ENCODE data around the gene TUBG1. TPM values are rescaled to one million over a fixed set of nuclear protein-coding genes. Genes with fewer than 3 reads are reported as not detected.
"Not testable (repeated sequence)": the region's sequence is repeated elsewhere in the genome, so short reads cannot be mapped to it uniquely, and the experiment has no call there.

Gene TUBG1
- polyA plus RNA-seq, 2 of the 4 experiments (the other 2 are of a cell fraction), result 73.3 to 156 TPM

DNA sequence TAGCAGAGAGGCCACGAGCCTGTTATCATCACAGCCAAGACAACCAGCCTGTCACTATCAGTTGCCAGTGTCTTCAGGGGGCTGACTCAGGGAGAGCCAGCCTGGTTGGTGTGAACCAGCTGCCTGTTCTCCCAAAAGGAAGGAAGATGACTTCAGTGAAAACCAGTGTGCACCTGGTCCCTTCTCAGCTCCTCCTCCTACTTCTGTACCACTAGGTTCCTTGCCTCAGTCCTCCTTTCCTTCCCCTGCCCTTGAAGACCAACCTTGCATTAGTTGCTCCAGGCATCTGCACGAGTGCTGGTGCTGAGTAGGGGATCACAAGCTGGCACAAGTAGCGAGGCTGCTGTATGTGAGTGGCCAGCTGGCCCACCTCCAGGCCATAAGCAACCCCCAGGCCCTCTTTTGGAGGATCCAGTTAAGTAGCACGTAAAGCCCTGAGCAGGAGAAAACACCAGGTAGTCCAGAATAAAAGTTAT, 8.5 kb downstream of the TUBG1 start:
- 57% methylated on average over 4 of the region's 4 CpGs for WGBS (ENCODE audit: missing lambda C conversion rate)
- TF ChIP-seq GATA3 (IDR thresholded peaks at IDR 0.05; ENCODE audit: borderline replicate concordance) (no peak), PHF8 (IDR thresholded peaks at IDR 0.05; ENCODE audit: borderline replicate concordance, low read depth) (no peak), KDM1A (IDR thresholded peaks at IDR 0.05; ENCODE audit: low read depth) (no peak), RCOR1 (IDR thresholded peaks at IDR 0.05; ENCODE audit: low read depth, low read length) (no peak), EP300 (IDR thresholded peaks at IDR 0.05) (no peak), ZC3H11A (IDR thresholded peaks at IDR 0.05) (no peak), FOXS1 (CRISPR knock-in tag; IDR thresholded peaks at IDR 0.05) (no peak), JUNB (IDR thresholded peaks at IDR 0.05) (no peak), CBX8 (IDR thresholded peaks at IDR 0.05) (no peak), HOXB13 (CRISPR knock-in tag; IDR thresholded peaks at IDR 0.05; ENCODE audit: low read depth) (no peak), ZNF302 (CRISPR knock-in tag; IDR thresholded peaks at IDR 0.05) (no peak), CHD2 (IDR thresholded peaks at IDR 0.05; ENCODE audit: low read length, partially characterized antibody) (no peak), TFCP2L1 (CRISPR knock-in tag; IDR thresholded peaks at IDR 0.05) (no peak)
- TF ChIP-seq, protein P1, sequence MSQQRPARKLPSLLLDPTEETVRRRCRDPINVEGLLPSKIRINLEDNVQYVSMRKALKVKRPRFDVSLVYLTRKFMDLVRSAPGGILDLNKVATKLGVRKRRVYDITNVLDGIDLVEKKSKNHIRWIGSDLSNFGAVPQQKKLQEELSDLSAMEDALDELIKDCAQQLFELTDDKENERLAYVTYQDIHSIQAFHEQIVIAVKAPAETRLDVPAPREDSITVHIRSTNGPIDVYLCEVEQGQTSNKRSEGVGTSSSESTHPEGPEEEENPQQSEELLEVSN (IDR thresholded peaks at IDR 0.05; ENCODE audit: borderline replicate concordance, low read depth), result no peak
- TF ChIP-seq, protein P2, sequence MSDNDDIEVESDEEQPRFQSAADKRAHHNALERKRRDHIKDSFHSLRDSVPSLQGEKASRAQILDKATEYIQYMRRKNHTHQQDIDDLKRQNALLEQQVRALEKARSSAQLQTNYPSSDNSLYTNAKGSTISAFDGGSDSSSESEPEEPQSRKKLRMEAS (IDR thresholded peaks at IDR 0.05), result no peak
- TF ChIP-seq, protein P3, sequence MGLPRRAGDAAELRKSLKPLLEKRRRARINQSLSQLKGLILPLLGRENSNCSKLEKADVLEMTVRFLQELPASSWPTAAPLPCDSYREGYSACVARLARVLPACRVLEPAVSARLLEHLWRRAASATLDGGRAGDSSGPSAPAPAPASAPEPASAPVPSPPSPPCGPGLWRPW (IDR thresholded peaks at IDR 0.05), result no peak
- TF ChIP-seq, protein P4, sequence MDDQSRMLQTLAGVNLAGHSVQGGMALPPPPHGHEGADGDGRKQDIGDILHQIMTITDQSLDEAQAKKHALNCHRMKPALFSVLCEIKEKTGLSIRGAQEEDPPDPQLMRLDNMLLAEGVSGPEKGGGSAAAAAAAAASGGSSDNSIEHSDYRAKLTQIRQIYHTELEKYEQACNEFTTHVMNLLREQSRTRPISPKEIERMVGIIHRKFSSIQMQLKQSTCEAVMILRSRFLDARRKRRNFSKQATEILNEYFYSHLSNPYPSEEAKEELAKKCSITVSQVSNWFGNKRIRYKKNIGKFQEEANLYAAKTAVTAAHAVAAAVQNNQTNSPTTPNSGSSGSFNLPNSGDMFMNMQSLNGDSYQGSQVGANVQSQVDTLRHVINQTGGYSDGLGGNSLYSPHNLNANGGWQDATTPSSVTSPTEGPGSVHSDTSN (IDR thresholded peaks at IDR 0.05), result no peak
- TF ChIP-seq, protein P5, sequence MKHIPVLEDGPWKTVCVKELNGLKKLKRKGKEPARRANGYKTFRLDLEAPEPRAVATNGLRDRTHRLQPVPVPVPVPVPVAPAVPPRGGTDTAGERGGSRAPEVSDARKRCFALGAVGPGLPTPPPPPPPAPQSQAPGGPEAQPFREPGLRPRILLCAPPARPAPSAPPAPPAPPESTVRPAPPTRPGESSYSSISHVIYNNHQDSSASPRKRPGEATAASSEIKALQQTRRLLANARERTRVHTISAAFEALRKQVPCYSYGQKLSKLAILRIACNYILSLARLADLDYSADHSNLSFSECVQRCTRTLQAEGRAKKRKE (CRISPR knock-in tag; IDR thresholded peaks at IDR 0.05; ENCODE audit: low read depth), result no peak
- CTCF ChIA-PET, result interaction anchor here (0.6 to 7.7 kb wide), 29 partner anchors 9 to 396 kb away, joined by 3 to 75 read pairs (median 6); partner anchors contain the start of genes CCR10, PLEKHH3, PSMC3IP and RAMP2
- DNase-seq (ENCODE audit: low read depth in 1 of 2, low spot score in 1 of 2) (no peak), FAIRE-seq (no peak), ATAC-seq (peak; percentile 19 to 28; a peak in 5 of 6 replicates)
- peaks cover 13% of the 10 kb centered on the region for H3K4me1 ChIP-seq
- no peak overlapping the region for H3K27ac ChIP-seq
- H3K9me3 ChIP-seq, result no peaks in the 10 kb centered on the region
- no peak overlapping the region for H3K4me2 ChIP-seq
- POLR2A ChIA-PET, result interaction anchor here (0.8 to 1.5 kb wide), 7 partner anchors 9 to 206 kb away, joined by 3 to 21 read pairs (median 4); partner anchors contain the start of genes BECN1, RETREG3, TUBG1 and TUBG2
- no peak overlapping the region for H3K4me3 ChIP-seq

DNA sequence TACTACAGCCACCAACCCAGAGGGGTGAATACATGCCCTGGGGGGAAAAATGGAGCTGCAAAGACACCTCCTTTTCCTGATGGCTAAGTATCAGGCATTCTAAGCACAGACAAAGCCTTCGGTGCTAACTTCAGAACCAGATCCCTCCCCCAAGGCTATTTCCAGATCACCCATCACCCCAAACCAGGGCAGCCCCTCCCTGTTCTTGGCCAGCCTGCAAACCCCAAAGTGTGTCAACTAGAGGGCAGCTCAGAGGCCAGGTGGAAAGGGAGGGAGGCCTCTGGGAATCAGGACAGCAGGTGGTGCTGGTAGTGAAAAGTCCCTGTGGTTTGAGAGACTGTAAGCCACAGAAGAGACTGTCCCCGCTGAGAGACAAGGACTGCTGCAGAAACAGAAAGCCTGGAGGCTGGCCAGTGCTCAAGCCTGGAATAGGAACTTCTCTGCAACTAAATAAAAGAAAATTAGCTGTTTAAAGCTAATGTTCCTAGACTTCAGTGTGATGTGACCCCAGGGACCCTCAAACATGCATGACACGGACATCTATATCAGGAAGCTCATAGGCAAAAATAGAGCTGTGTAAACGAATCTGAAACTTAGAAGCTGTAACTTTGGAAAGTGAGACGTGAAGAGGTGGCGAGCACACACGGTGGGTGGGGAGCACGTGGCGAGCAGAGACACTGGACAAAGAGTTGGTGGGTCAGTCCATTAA, 9.1 kb downstream of the TUBG1 start:
- no peak overlapping the region for H3K4me3 ChIP-seq
- CTCF ChIA-PET, result interaction anchor here (0.6 to 7.7 kb wide), 27 partner anchors 10 to 396 kb away, joined by 3 to 75 read pairs (median 6); partner anchors contain the start of genes CCR10, PLEKHH3, PSMC3IP and RAMP2
- H3K4me1 ChIP-seq, result peaks cover 16% of the 10 kb centered on the region
- H3K27ac ChIP-seq, result no peak overlapping the region
- ATAC-seq, result peak; percentile 83 to 85
- H3K9me3 ChIP-seq, result no peaks in the 10 kb centered on the region
- no peak for FAIRE-seq
- POLR2A ChIA-PET, result interaction anchor here (0.8 to 1.5 kb wide), 7 partner anchors 9 to 206 kb away, joined by 3 to 21 read pairs (median 4); partner anchors contain the start of genes BECN1, RETREG3, TUBG1 and TUBG2
- 70% methylated on average over 9 of the region's 9 CpGs for WGBS (ENCODE audit: missing lambda C conversion rate)
- TF ChIP-seq SMC3 (IDR thresholded peaks at IDR 0.05) (peak; percentile 58), CBX8 (IDR thresholded peaks at IDR 0.05) (no peak), RAD21 (conservative IDR thresholded peaks at IDR 0.05 in 1 of 2, IDR thresholded peaks at IDR 0.05 in 1 of 2) (peak; percentile 54 to 64), JUN (IDR thresholded peaks at IDR 0.05) (peak in 1 of 2 experiments; percentile 19; a peak in 1 of 5 replicates), POLR2AphosphoS2 (conservative IDR thresholded peaks at IDR 0.05; ENCODE audit: low read length) (no peak)
- TF ChIP-seq, protein P2 (IDR thresholded peaks at IDR 0.05), result peak; percentile 41; the same call in 1 of the 2 replicates
- TF ChIP-seq, protein P6, sequence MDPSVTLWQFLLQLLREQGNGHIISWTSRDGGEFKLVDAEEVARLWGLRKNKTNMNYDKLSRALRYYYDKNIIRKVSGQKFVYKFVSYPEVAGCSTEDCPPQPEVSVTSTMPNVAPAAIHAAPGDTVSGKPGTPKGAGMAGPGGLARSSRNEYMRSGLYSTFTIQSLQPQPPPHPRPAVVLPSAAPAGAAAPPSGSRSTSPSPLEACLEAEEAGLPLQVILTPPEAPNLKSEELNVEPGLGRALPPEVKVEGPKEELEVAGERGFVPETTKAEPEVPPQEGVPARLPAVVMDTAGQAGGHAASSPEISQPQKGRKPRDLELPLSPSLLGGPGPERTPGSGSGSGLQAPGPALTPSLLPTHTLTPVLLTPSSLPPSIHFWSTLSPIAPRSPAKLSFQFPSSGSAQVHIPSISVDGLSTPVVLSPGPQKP (IDR thresholded peaks at IDR 0.05; ENCODE audit: low read depth, low read length), result no peak
- TF ChIP-seq, protein P7, sequence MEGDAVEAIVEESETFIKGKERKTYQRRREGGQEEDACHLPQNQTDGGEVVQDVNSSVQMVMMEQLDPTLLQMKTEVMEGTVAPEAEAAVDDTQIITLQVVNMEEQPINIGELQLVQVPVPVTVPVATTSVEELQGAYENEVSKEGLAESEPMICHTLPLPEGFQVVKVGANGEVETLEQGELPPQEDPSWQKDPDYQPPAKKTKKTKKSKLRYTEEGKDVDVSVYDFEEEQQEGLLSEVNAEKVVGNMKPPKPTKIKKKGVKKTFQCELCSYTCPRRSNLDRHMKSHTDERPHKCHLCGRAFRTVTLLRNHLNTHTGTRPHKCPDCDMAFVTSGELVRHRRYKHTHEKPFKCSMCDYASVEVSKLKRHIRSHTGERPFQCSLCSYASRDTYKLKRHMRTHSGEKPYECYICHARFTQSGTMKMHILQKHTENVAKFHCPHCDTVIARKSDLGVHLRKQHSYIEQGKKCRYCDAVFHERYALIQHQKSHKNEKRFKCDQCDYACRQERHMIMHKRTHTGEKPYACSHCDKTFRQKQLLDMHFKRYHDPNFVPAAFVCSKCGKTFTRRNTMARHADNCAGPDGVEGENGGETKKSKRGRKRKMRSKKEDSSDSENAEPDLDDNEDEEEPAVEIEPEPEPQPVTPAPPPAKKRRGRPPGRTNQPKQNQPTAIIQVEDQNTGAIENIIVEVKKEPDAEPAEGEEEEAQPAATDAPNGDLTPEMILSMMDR (IDR thresholded peaks at IDR 0.05), result peak; percentile 41
- peak; percentile 58 to 65 for DNase-seq (ENCODE audit: low read depth in 1 of 2, low spot score in 1 of 2)
- no peak overlapping the region for H3K4me2 ChIP-seq

DNA sequence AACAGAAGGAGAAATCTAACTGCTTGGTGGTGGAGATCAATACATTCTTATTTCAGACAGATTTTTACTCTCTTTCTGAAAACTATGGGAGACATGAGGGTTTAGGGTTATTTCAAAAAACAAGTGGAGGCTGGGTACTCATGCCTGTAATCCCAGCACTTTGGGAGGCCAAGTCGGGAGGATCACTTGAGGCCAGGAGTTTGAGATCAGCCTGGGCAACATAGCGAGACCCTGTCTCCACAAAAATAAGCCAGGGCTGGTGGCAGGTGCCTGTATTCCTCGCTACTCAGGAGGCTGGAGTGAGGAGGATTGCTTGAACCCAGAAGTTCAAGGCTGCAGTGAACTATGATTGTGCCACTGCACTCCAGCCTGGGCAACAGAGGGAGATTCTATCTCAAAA, 12.5 kb downstream of the TUBG1 start:
- DNase-seq (ENCODE audit: low read depth in 1 of 2, low spot score in 1 of 2); H3K9me3 ChIP-seq; H3K27ac ChIP-seq; H3K4me3 ChIP-seq; POLR2A ChIA-PET; H3K4me2 ChIP-seq; FAIRE-seq; ATAC-seq: not testable (repeated sequence)
- WGBS (ENCODE audit: missing lambda C conversion rate), result 83% methylated on average over 3 of the region's 3 CpGs
- peaks cover 27% of the 10 kb centered on the region for H3K4me1 ChIP-seq
- CTCF ChIA-PET, result interaction anchor here (1.2 to 4.3 kb wide), 5 partner anchors 40 to 142 kb away, joined by 3 to 25 read pairs (median 7); partner anchors contain the start of gene PSMC3IP

Measured in A549 (cell line).